ENCODE data around the gene FAM20C. TPM values are rescaled to one million over a fixed set of nuclear protein-coding genes. Genes with fewer than 3 reads are reported as not detected.
A peak's percentile ranks its signal among the peaks of the same experiment; 100 is the strongest.

The FAM20C gene
- total RNA-seq, 1 donor from 2014 or later: 10.0 TPM

GRCh38 chr7:223861-224260, 31.5 kb downstream of the FAM20C start:
- Mint-ChIP-seq H3K27ac (ENCODE audit: unreplicated experiment) (no peak overlapping the region), H3K36me3 (ENCODE audit: low read depth, unreplicated experiment) (no peaks in the 10 kb centered on the region), H3K4me3 (ENCODE audit: unreplicated experiment) (no peak overlapping the region), H3K4me1 (ENCODE audit: low read depth, unreplicated experiment) (peaks cover 14% of the 10 kb centered on the region), H3K27me3 (ENCODE audit: low read depth, unreplicated experiment) (peaks cover 2% of the 10 kb centered on the region), H3K9me3 (ENCODE audit: unreplicated experiment) (peaks cover 4% of the 10 kb centered on the region)
- no peak for FAIRE-seq
- TF ChIP-seq CTCF (IDR thresholded peaks at IDR 0.05; ENCODE audit: insufficient read depth, low read depth, low read length) (no peak), EZH2 (IDR thresholded peaks at IDR 0.05; ENCODE audit: insufficient read depth, low read length) (no peak)
- no peaks in the 10 kb centered on the region for H3K27me3 ChIP-seq (ENCODE audit: insufficient read depth, low read length)
- H3K79me2 ChIP-seq (ENCODE audit: insufficient read depth, low read length): peaks cover 39% of the 10 kb centered on the region
- H3K4me1 ChIP-seq (ENCODE audit: insufficient read depth, low read length): peaks cover 33% of the 10 kb centered on the region
- no peak overlapping the region for H2AFZ ChIP-seq (ENCODE audit: low read depth, low read length)
- H3K36me3 ChIP-seq (ENCODE audit: insufficient read depth, low read length): peaks cover 3% of the 10 kb centered on the region
- no peak overlapping the region for H3K4me3 ChIP-seq (ENCODE audit: insufficient read depth, low read depth, low read length)
- no peak overlapping the region for H3K27ac ChIP-seq (ENCODE audit: low read depth, low read length)
- no peak overlapping the region for H3K9ac ChIP-seq (ENCODE audit: low read length)
- H3K4me2 ChIP-seq (ENCODE audit: low read length): no peak overlapping the region
- H3K9me3 ChIP-seq (ENCODE audit: insufficient read depth, low read depth, low read length): no peaks in the 10 kb centered on the region
- H4K20me1 ChIP-seq (ENCODE audit: insufficient read depth, low read length): peaks cover 48% of the 10 kb centered on the region
- DNase-seq (ENCODE audit: low read depth): no peak

GRCh38 chr7:226281-226895, 34.0 kb downstream of the FAM20C start:
- H3K4me3 ChIP-seq (ENCODE audit: insufficient read depth, low read depth, low read length): no peak overlapping the region
- H3K27me3 ChIP-seq (ENCODE audit: insufficient read depth, low read length): no peaks in the 10 kb centered on the region
- H3K27ac ChIP-seq (ENCODE audit: low read depth, low read length): peak overlapping the region; percentile 50
- H3K4me1 ChIP-seq (ENCODE audit: insufficient read depth, low read length): peaks cover 38% of the 10 kb centered on the region
- FAIRE-seq: no peak
- peaks cover 4% of the 10 kb centered on the region for H3K9me3 Mint-ChIP-seq (ENCODE audit: unreplicated experiment)
- no peaks in the 10 kb centered on the region for H3K9me3 ChIP-seq (ENCODE audit: insufficient read depth, low read depth, low read length)
- peaks cover 43% of the 10 kb centered on the region for H4K20me1 ChIP-seq (ENCODE audit: insufficient read depth, low read length)
- H3K9ac ChIP-seq (ENCODE audit: low read length): peak overlapping the region; percentile 43
- H3K4me1 Mint-ChIP-seq (ENCODE audit: low read depth, unreplicated experiment): peaks cover 11% of the 10 kb centered on the region
- TF ChIP-seq EZH2 (IDR thresholded peaks at IDR 0.05; ENCODE audit: insufficient read depth, low read length) (no peak), CTCF (IDR thresholded peaks at IDR 0.05; ENCODE audit: insufficient read depth, low read depth, low read length) (no peak)
- peaks cover 45% of the 10 kb centered on the region for H3K79me2 ChIP-seq (ENCODE audit: insufficient read depth, low read length)
- no peak overlapping the region for H3K4me3 Mint-ChIP-seq (ENCODE audit: unreplicated experiment)
- H3K27me3 Mint-ChIP-seq (ENCODE audit: low read depth, unreplicated experiment): peaks cover 2% of the 10 kb centered on the region
- H3K36me3 ChIP-seq (ENCODE audit: insufficient read depth, low read length): peaks cover 3% of the 10 kb centered on the region
- peak overlapping the region; percentile 53 for H3K4me2 ChIP-seq (ENCODE audit: low read length)
- H3K27ac Mint-ChIP-seq (ENCODE audit: unreplicated experiment): no peak overlapping the region
- H2AFZ ChIP-seq (ENCODE audit: low read depth, low read length): no peak overlapping the region
- H3K36me3 Mint-ChIP-seq (ENCODE audit: low read depth, unreplicated experiment): peaks cover 2% of the 10 kb centered on the region
- DNase-seq (ENCODE audit: low read depth): peak; percentile 82

GRCh38 chr7:227926-228325, 35.6 kb downstream of the FAM20C start:
- no peak overlapping the region for H3K4me2 ChIP-seq (ENCODE audit: low read length)
- Mint-ChIP-seq H3K36me3 (ENCODE audit: low read depth, unreplicated experiment) (peaks cover 2% of the 10 kb centered on the region), H3K9me3 (ENCODE audit: unreplicated experiment) (peaks cover 4% of the 10 kb centered on the region), H3K27me3 (ENCODE audit: low read depth, unreplicated experiment) (peaks cover 2% of the 10 kb centered on the region), H3K4me3 (ENCODE audit: unreplicated experiment) (no peak overlapping the region), H3K4me1 (ENCODE audit: low read depth, unreplicated experiment) (peaks cover 3% of the 10 kb centered on the region), H3K27ac (ENCODE audit: unreplicated experiment) (no peak overlapping the region)
- peaks cover 3% of the 10 kb centered on the region for H3K36me3 ChIP-seq (ENCODE audit: insufficient read depth, low read length)
- H3K9ac ChIP-seq (ENCODE audit: low read length): no peak overlapping the region
- peaks cover 46% of the 10 kb centered on the region for H4K20me1 ChIP-seq (ENCODE audit: insufficient read depth, low read length)
- H3K4me3 ChIP-seq (ENCODE audit: insufficient read depth, low read depth, low read length): no peak overlapping the region
- H3K9me3 ChIP-seq (ENCODE audit: insufficient read depth, low read depth, low read length): no peaks in the 10 kb centered on the region
- H3K27me3 ChIP-seq (ENCODE audit: insufficient read depth, low read length): no peaks in the 10 kb centered on the region
- no peak for FAIRE-seq
- peaks cover 53% of the 10 kb centered on the region for H3K4me1 ChIP-seq (ENCODE audit: insufficient read depth, low read length)
- H3K79me2 ChIP-seq (ENCODE audit: insufficient read depth, low read length): peaks cover 50% of the 10 kb centered on the region
- no peak overlapping the region for H2AFZ ChIP-seq (ENCODE audit: low read depth, low read length)
- peak overlapping the region; percentile 74 for H3K27ac ChIP-seq (ENCODE audit: low read depth, low read length)
- no peak for DNase-seq (ENCODE audit: low read depth)
- TF ChIP-seq CTCF (IDR thresholded peaks at IDR 0.05; ENCODE audit: insufficient read depth, low read depth, low read length): no peak
- no peak for TF ChIP-seq EZH2 (IDR thresholded peaks at IDR 0.05; ENCODE audit: insufficient read depth, low read length)

Measured in astrocyte (in vitro differentiated cells and primary cell).